ENCODE measurements around the gene USP14.

The USP14 gene

DNA sequence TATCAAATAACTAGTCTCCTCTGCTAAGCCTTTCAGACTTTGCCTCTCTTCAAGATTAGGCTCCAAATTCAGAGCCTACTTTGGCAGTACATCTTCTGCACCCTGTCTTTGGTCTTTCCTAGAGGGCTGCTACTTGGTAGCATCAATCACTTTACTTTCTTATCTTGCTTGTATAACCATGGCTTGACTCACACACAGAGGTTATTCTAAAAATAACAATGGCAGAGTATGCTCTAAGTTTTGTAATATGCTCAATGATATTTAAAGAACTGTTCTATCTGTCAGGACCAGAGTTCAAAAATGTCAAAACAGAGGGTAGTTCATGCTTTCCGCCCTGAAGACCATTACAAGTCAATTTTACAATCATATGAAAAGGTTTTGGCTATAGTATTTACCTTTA, 81.8 kb downstream of the USP14 start:
- DNase-seq: no peak

DNA sequence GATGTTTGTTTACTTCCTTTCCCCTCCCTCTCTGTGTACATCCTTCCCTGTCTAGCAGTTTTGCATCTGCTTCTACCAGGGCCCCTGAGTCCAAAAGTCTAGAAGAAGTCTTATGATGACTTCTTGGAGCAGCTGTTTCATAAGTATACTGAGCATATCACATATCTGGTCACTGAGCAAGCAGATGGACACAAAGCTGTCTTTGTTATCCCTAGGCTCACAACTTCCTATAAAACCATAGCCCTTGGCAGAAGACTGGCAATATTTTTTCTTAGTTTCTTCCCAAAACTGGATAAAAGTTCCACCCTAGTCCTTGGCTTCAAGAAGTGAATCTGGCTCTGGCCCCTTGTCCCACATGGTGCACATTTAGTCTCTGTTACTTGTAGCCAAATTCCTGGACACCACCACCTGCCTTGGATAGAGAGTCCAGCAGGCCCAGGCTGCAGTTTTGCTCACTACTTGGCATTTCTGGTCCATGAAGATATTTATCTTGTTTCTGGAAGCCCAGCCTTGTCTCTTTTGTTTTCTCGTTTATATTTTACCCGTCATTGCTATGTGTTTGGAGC, 87.0 kb downstream of the USP14 start:
- DNase-seq: no peak

DNA sequence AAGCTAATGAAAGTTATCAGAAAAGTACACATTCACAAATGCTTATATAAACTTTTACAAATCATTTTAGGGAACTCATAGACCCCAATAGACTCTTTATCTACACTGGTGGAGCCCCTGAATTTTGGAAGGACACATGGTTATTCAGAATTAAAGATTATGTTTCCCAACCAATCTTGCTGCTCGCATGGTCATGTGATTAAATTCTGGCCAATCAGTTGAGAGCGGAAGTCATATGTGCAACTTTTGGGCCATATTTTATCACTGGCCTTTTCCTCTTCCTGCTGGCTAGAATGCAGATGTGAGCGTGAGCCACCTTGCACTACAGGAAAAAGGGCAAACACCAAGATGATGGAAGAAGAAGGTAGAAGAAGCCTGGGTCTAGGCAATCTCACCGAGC, 89.7 kb downstream of the USP14 start:
- no peak for DNase-seq

DNA sequence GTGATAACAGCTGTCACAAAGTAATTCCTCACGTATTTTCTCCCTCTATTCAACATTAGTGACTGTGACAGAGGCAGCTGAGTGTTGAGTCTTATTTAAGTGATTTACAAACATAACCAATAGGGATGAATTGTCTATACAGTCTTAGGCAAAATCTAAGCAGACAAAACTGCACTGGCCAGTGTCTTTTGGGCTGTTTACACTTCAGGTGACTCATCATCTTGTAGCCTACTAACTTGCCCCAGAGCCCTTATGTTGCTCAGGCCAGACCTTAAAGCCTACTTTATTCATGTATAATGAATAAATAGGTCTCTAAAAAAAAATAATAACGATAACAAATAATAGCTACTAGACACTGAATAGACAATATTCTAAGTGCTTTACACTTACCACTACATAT, 92.3 kb downstream of the USP14 start:
- no peak for DNase-seq

DNA sequence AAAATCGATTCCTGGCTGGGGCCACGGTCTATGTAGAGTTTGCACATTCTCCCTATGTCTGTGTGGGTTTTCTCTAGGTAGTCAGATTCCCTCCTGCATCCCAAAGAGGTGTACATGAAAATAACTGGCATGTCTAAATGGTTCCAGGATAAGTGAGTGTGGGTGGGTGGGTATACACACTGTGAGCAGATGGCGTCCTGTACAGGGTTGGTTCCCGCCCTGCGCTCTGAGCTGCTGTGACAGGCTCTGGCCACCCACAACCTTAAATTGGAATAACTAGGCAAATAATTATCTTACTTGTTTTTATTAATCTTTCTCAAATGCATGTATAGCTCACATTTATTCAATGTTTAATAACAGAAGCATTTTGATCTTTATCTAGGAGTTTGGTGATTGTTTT, 93.2 kb downstream of the USP14 start:
- no peak for DNase-seq

DNA sequence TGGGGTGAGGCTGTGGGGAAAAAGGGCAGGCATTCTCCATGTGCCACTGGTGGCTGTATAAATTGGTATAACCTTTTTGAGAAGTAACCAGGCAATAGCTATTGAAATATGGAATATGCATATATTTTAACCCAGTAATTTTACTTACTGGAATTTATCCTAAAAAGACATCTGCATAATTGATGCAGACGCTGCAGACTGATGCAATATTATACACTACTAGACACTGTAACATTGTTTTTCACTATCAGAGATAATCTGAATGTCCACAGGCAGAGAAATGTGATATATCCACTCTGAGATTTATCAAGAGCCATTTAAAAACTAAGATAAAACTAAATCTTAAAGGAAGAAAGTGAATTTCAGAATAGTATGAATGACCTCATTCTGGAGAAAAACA, 94.8 kb downstream of the USP14 start:
- no peak for DNase-seq

DNA sequence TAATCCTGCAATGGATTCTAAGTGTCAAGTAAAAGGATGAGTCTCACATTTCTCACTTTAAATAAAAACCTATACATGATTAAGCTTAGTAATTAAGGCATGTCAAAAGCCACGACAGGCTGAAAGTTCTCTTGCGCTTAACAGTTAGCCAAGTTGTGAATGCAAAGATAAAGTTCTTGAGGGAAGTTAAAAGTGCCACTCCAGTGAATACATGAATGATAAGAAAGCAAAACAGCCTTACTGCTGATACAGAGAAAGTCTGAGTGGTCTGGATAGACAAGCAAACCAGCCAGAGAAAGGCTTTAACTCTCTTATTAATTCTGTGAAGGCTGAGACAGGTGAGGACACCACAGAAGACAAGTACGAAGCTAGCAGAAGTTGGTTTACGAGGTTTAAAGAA, 96.8 kb downstream of the USP14 start:
- DNase-seq: no peak

DNA sequence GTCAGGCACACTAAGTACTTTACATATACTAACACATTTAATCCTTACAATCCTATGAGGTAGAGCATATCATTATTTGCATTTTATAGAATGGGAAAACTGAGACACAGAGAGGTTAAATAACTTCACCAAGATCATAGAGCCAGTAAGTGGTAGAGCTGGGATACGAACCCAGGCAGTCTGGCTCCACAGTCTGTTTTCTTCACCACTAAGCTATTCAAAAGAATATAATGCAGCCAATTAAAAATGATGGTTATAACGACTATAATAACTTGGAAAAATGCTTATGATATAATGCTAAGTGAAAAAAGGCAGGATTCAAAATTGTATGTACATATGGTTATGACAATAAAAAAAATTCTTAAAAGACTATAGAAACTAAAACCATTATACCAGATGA, 102.2 kb downstream of the USP14 start:
- no peak for DNase-seq

DNA sequence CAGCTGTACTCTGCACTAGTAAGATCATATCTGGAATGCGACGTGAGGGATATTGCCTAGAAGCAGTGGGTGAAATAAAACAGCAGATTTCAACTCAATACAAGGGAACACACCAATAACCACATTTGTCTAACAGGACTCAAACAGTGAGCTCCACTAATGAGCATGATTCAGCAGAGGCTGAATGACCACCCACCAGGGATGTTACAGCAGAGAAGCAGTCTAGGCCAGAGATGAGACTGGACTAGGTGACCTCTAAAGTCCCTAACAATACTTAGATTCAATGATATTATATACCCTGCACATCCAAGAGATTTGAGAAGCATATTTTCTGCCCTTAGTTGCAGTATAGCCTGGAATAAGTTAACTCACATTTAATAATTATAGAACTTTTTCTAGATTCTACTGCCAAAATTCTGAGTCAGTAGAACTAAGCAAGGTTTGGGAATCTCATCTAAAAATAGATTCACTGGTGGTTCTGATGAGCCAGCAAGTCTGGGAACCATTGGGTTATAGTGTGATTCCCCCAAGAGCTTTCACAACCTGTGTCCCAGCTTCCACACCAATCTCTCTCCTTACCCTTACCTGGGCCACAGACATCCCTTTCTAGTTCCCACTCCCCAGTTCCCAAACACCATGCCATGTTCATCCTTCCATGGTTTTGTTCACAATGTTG, 103.2 kb downstream of the USP14 start:
- DNase-seq: no peak
